ENCODE data around the gene IL27RA.

The IL27RA gene

GRCh38 chr19:13996928-13997630 is 34.5 kb upstream of the IL27RA start:
- no peaks in the 10 kb centered on the region for H3K9me3 ChIP-seq
- TF ChIP-seq, protein P1, sequence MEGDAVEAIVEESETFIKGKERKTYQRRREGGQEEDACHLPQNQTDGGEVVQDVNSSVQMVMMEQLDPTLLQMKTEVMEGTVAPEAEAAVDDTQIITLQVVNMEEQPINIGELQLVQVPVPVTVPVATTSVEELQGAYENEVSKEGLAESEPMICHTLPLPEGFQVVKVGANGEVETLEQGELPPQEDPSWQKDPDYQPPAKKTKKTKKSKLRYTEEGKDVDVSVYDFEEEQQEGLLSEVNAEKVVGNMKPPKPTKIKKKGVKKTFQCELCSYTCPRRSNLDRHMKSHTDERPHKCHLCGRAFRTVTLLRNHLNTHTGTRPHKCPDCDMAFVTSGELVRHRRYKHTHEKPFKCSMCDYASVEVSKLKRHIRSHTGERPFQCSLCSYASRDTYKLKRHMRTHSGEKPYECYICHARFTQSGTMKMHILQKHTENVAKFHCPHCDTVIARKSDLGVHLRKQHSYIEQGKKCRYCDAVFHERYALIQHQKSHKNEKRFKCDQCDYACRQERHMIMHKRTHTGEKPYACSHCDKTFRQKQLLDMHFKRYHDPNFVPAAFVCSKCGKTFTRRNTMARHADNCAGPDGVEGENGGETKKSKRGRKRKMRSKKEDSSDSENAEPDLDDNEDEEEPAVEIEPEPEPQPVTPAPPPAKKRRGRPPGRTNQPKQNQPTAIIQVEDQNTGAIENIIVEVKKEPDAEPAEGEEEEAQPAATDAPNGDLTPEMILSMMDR (IDR thresholded peaks at IDR 0.05; ENCODE audit: low read depth, low read length), result no peak
- no peak for DNase-seq
- H3K36me3 ChIP-seq, result peaks cover 5% of the 10 kb centered on the region
- no peak overlapping the region for H3K4me3 ChIP-seq (ENCODE audit: low read depth, low read length)
- no peaks in the 10 kb centered on the region for H3K27me3 ChIP-seq
- peaks cover 9% of the 10 kb centered on the region for H3K4me1 ChIP-seq

DNA sequence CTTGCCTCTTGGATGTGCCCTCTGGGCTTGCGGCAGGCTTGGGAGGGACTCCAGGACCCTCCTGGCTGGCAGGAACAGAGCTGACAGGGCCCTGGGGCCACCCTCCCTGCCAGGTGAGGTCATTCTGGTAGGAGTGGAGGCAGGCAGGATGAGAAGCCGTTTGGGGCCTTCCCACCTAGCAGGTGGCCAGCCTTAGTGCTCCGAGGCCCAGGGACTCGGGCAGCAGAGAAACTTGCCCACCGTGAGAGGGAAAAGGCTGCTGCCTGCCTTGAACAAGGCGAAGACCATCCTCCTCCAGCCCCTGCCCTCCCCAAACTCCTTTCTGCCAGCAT is 34.0 kb upstream of the IL27RA start:
- H3K9me3 ChIP-seq, result no peaks in the 10 kb centered on the region
- H3K36me3 ChIP-seq, result peaks cover 2% of the 10 kb centered on the region; the same call in 1 of the 2 replicates
- no peaks in the 10 kb centered on the region for H3K27me3 ChIP-seq
- no peak for DNase-seq
- H3K4me3 ChIP-seq (ENCODE audit: low read depth, low read length), result no peak overlapping the region
- peaks cover 9% of the 10 kb centered on the region for H3K4me1 ChIP-seq
- TF ChIP-seq, protein P1 (IDR thresholded peaks at IDR 0.05; ENCODE audit: low read depth, low read length), result no peak

DNA sequence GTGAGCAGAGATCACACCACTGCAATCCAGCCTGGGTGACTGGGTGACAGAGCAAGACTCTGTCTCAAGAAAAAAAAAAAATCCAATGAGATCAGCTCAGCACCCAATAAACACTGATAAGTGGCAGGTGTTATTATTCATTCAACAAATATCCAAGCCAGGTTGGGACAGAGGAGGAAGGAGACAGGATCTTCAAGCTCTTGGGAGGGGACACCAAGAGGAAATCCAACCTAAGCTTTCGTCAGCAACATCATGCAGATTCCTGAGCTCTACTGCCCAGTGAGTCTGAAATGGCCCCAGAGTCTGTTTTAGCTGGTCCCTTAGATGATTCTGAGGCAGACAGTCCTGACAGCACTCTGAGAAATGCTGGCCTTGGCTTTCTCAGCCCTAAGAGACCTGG is 33.1 kb upstream of the IL27RA start:
- Histone ChIP-seq H3K9me3 (no peaks in the 10 kb centered on the region), H3K27me3 (no peaks in the 10 kb centered on the region), H3K4me3 (ENCODE audit: low read depth, low read length) (no peak overlapping the region), H3K4me1 (peaks cover 7% of the 10 kb centered on the region), H3K36me3 (peaks cover 2% of the 10 kb centered on the region; the same call in 1 of the 2 replicates)
- DNase-seq, result no peak
- TF ChIP-seq, protein P1 (IDR thresholded peaks at IDR 0.05; ENCODE audit: low read depth, low read length), result no peak

DNA sequence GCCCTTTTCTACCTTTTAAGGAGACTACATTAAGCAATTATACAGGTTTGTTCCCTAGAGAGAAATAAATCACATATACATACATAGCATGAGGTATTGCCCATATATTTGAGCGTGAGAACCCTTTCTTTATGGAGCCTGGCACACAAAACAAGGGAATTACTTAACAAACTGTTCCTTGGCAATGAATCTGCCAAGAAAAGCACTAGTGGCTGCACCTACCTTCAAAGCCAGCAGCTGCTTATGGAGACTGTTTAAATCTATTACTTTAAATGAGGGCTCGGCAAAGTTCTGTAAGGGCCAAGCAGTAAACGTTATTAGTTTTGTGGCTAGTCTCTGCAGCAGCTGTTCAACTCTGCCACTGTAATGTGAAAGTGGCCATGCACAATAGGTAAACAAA is 32.5 kb upstream of the IL27RA start:
- no peak for DNase-seq
- Histone ChIP-seq H3K27me3 (no peaks in the 10 kb centered on the region), H3K4me1 (peaks cover 4% of the 10 kb centered on the region; the same call in 1 of the 2 replicates), H3K9me3 (no peaks in the 10 kb centered on the region), H3K4me3 (ENCODE audit: low read depth, low read length) (no peak overlapping the region), H3K36me3 (peaks cover 2% of the 10 kb centered on the region; the same call in 1 of the 2 replicates)
- TF ChIP-seq, protein P1 (IDR thresholded peaks at IDR 0.05; ENCODE audit: low read depth, low read length), result no peak

DNA sequence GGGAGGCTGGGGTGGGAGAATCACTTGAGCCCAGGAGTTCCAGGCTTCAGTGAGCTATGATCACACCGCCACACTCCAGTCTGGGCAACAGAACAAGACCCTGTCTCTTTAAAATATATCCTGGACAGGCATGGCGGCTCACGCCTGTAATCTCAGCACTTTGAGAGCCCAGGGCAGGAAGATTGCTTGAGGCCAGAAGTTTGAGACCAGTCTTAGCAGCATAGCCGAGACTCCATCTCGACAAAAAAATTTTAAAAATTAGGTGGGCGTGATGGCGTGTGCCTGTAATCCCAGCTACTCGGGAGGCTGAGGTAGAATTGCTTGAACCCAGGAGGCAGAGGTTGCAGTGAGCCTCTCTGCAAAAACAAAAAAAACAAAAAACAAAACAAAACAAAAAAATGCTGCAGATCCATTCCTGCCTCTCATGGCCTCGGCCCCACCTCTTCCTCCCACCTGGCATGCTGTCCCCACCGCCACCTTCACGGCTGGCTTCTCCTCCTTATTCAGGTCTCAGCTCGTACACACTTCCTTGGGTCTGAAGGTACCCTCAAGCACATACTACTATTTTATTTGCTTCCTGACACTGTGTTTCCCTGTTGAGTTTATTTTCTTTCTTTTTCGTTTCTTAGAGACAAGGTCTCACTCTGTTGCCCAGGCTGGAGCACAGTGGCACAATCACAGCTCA is 30.7 kb upstream of the IL27RA start:
- TF ChIP-seq, protein P1 (IDR thresholded peaks at IDR 0.05; ENCODE audit: low read depth, low read length), result no peak
- DNase-seq, result no peak
- Histone ChIP-seq H3K4me1 (no peaks in the 10 kb centered on the region), H3K36me3 (peaks cover 2% of the 10 kb centered on the region; the same call in 1 of the 2 replicates), H3K27me3 (no peaks in the 10 kb centered on the region), H3K4me3 (ENCODE audit: low read depth, low read length) (no peak overlapping the region), H3K9me3 (no peaks in the 10 kb centered on the region)

Data from BE2C (cell line).